IMR-90 (cell line): Measurements from ENCODE around the gene ECM1. TPM values are rescaled to one million over a fixed set of nuclear protein-coding genes. Genes with fewer than 3 reads are reported as not detected.

Experiments used
- ATAC-seq: fragments of 200-7000 bp; cut with Tn5 transposase; 2 replicates; pipeline ENCODE4 v1.9.1; 2020; ENCODE audit warnings: low read depth, mild to moderate bottlenecking, moderate library complexity
- BruUV-seq: library from RNA; stranded (reverse); fragments of 400-500 nt; replicated peaks from 2 replicates; lab custom pipeline; 2021; lab: Mats Ljungman, UMichigan
- CTCF ChIA-PET: fragments of 300-600 bp; formaldehyde crosslinking; extraction: SDS; loops from one replicate; lab custom pipeline; 2021; ENCODE audit warnings: antibody characterized with exemption; lab: Yijun Ruan, JAX
- POLR2A ChIA-PET: fragments of 300-600 bp; sonication (Branson Sonifier 250); formaldehyde crosslinking; loops from one replicate; lab custom pipeline; 2022; ENCODE audit warnings: antibody characterized with exemption; ENCODE audit not compliant: unreplicated experiment; lab: Charles Lee
- DNase-seq: peaks from one replicate; pipeline ENCODE4 v3.0.0; 2013
- H2AFZ ChIP-seq: replicated peaks from 2 replicates; pipeline ENCODE3; 2013; ENCODE audit warnings: low read length, mild to moderate bottlenecking; ENCODE audit not compliant: poor library complexity
- H2AK5ac ChIP-seq: 2 replicates; pipeline ENCODE4 v1.6.1; 2013; ENCODE audit warnings: low read depth, low read length, inconsistent platforms
- H2AK9ac ChIP-seq: replicated peaks from 2 replicates; pipeline ENCODE3; 2013; ENCODE audit warnings: mild to moderate bottlenecking, low read depth, low read length, moderate library complexity; ENCODE audit not compliant: poor library complexity
- H2BK120ac ChIP-seq: 2 replicates; pipeline ENCODE4 v1.6.1; 2013; ENCODE audit warnings: low read depth, low read length, inconsistent platforms
- H2BK15ac ChIP-seq: 3 replicates; pipeline ENCODE4 v1.6.1; 2013; ENCODE audit warnings: low read depth, low read length, inconsistent platforms
- H2BK20ac ChIP-seq: 2 replicates; pipeline ENCODE4 v1.6.1; 2013; ENCODE audit warnings: low read depth, mild to moderate bottlenecking, inconsistent platforms, low read length, moderate library complexity
- H2BK5ac ChIP-seq: 2 replicates; pipeline ENCODE4 v1.6.1; 2013; ENCODE audit warnings: mild to moderate bottlenecking, low read depth, low read length, inconsistent platforms; ENCODE audit not compliant: poor library complexity, severe bottlenecking
- H3K14ac ChIP-seq: replicated peaks from 2 replicates; pipeline ENCODE4 v1.6.1; 2013; ENCODE audit warnings: low read depth, low read length, inconsistent platforms
- H3K18ac ChIP-seq: 2 replicates; pipeline ENCODE4 v1.6.1; 2013; ENCODE audit warnings: low read depth, low read length, control low read depth
- H3K23ac ChIP-seq: 2 replicates; pipeline ENCODE4 v1.6.1; 2013; ENCODE audit warnings: low read depth, low read length, inconsistent platforms
- H3K27ac ChIP-seq: 2 replicates; pipeline ENCODE4 v1.5.1; 2013; ENCODE audit warnings: mild to moderate bottlenecking, control low read depth, low read length; ENCODE audit not compliant: insufficient read depth
- H3K27me3 ChIP-seq: 2 replicates; pipeline ENCODE4 v1.6.1; 2013; ENCODE audit warnings: low read length; ENCODE audit not compliant: control insufficient read depth, insufficient read depth
- H3K36me3 ChIP-seq: 2 replicates; pipeline ENCODE4 v1.6.1; 2013; ENCODE audit warnings: low read length, mixed read lengths; ENCODE audit not compliant: control insufficient read depth, insufficient read depth
- H3K4ac ChIP-seq: 2 replicates; pipeline ENCODE4 v1.6.1; 2013; ENCODE audit warnings: low read depth, low read length, inconsistent platforms
- H3K4me1 ChIP-seq: 2 replicates; pipeline ENCODE4 v1.6.1; 2013; ENCODE audit warnings: low read length, mixed read lengths; ENCODE audit not compliant: control insufficient read depth, insufficient read depth
- H3K4me2 ChIP-seq: 2 replicates; pipeline ENCODE4 v1.6.1; 2013; ENCODE audit warnings: low read depth, mild to moderate bottlenecking, control low read depth, low read length, moderate library complexity
- H3K4me3 ChIP-seq: 2 replicates; pipeline ENCODE4 v1.5.1; 2013; ENCODE audit warnings: low read depth, mild to moderate bottlenecking, control low read depth, low read length, moderate library complexity; ENCODE audit not compliant: insufficient read depth
- H3K56ac ChIP-seq: 2 replicates; pipeline ENCODE4 v1.6.1; 2013; ENCODE audit warnings: low read length, inconsistent platforms; ENCODE audit not compliant: insufficient read depth; ENCODE audit errors: extremely low read depth
- H3K79me1 ChIP-seq, 2 experiments: 2 replicates each; pipeline ENCODE4 v1.6.1; 2013; ENCODE audit warnings: low read length in 2 of 2, inconsistent platforms in 1 of 2, low read depth in 1 of 2
- H3K9ac ChIP-seq: 2 replicates; pipeline ENCODE4 v1.6.1; 2013; ENCODE audit warnings: low read depth, low read length, control low read depth
- H3K9me1 ChIP-seq: 2 replicates; pipeline ENCODE4 v1.6.1; 2013; ENCODE audit warnings: low read length, inconsistent platforms; ENCODE audit not compliant: insufficient read depth
- H3K9me3 ChIP-seq: 2 replicates; pipeline ENCODE4 v1.6.1; 2013; ENCODE audit warnings: low read length; ENCODE audit not compliant: control insufficient read depth, insufficient read depth
- H4K20me1 ChIP-seq: 2 replicates; pipeline ENCODE4 v1.6.1; 2013; ENCODE audit warnings: low read length, inconsistent platforms; ENCODE audit not compliant: insufficient read depth
- H4K5ac ChIP-seq: 2 replicates; pipeline ENCODE4 v1.6.1; 2013; ENCODE audit warnings: mild to moderate bottlenecking, low read depth, low read length, control low read depth
- H4K8ac ChIP-seq, 2 experiments: 2 replicates each; pipeline ENCODE4 v1.6.1; 2013; ENCODE audit warnings: low read depth in 2 of 2, low read length in 2 of 2, control low read depth in 1 of 2, inconsistent platforms in 1 of 2
- H4K91ac ChIP-seq: 2 replicates; pipeline ENCODE4 v1.6.1; 2013; ENCODE audit warnings: low read depth, low read length, inconsistent platforms; ENCODE audit not compliant: insufficient read depth
- CEBPB ChIP-seq: IDR thresholded peaks from 2 replicates; pipeline ENCODE4 v1.6.1; 2012; ENCODE audit warnings: low read depth, low read length, improper control_type of control experiment
- CHD1 ChIP-seq: IDR thresholded peaks from 2 replicates; pipeline ENCODE4 v1.6.1; 2012; ENCODE audit warnings: low read depth, low read length, improper control_type of control experiment
- CTCF ChIP-seq: conservative IDR thresholded peaks from 2 replicates; pipeline ENCODE4 v1.5.1; 2012; ENCODE audit warnings: mild to moderate bottlenecking, low read depth, low read length, improper control_type of control experiment
- ELK1 ChIP-seq: fragments of 150-350 bp; IDR thresholded peaks from 2 replicates; pipeline ENCODE4 v1.6.1; 2016; ENCODE audit warnings: low read depth, mild to moderate bottlenecking, low read length, moderate library complexity, borderline replicate concordance
- FOS ChIP-seq: fragments of 150-350 bp; IDR thresholded peaks from 2 replicates; pipeline ENCODE4 v1.6.1; 2016; ENCODE audit warnings: low read depth, low read length
- MAFK ChIP-seq: IDR thresholded peaks from 2 replicates; pipeline ENCODE4 v1.6.1; 2012; ENCODE audit warnings: low read depth, low read length, improper control_type of control experiment
- MAZ ChIP-seq: IDR thresholded peaks from 2 replicates; pipeline ENCODE4 v1.6.1; 2012; ENCODE audit warnings: low read depth, mild to moderate bottlenecking, low read length, improper control_type of control experiment, moderate library complexity, borderline replicate concordance
- MXI1 ChIP-seq: IDR thresholded peaks from 2 replicates; pipeline ENCODE4 v1.6.1; 2012; ENCODE audit warnings: low read depth, mild to moderate bottlenecking, low read length, moderate library complexity, borderline replicate concordance
- NFE2L2 ChIP-seq: fragments of 150-350 bp; IDR thresholded peaks from 2 replicates; pipeline ENCODE4 v1.6.1; 2016; ENCODE audit warnings: low read depth, mild to moderate bottlenecking, low read length
- POLR2A ChIP-seq: IDR thresholded peaks from 2 replicates; pipeline ENCODE4 v1.6.1; 2012; ENCODE audit warnings: mild to moderate bottlenecking, low read depth, low read length
- RAD21 ChIP-seq: IDR thresholded peaks from 2 replicates; pipeline ENCODE4 v1.6.1; 2012; ENCODE audit warnings: low read length, improper control_type of control experiment
- RCOR1 ChIP-seq: IDR thresholded peaks from 2 replicates; pipeline ENCODE4 v1.6.1; 2012; ENCODE audit warnings: mild to moderate bottlenecking, low read length, improper control_type of control experiment; ENCODE audit not compliant: insufficient replicate concordance
- RFX5 ChIP-seq: IDR thresholded peaks from 2 replicates; pipeline ENCODE4 v1.8.0; 2012; ENCODE audit warnings: low read depth, mild to moderate bottlenecking, low read length, moderate library complexity
- SMC3 ChIP-seq: fragments of 150-350 bp; IDR thresholded peaks from 2 replicates; pipeline ENCODE4 v1.6.1; 2016; ENCODE audit warnings: low read depth, mild to moderate bottlenecking, antibody characterized with exemption, low read length, moderate library complexity
- USF2 ChIP-seq: fragments of 150-350 bp; IDR thresholded peaks from 2 replicates; pipeline ENCODE4 v1.6.1; 2017; ENCODE audit warnings: mild to moderate bottlenecking, antibody characterized with exemption, low read length, low read depth
- WGBS, 2 experiments: methylation state at CpG; one replicate each; pipeline versions ENCODE4 v1.1.5 to v1.1.7; 2013; ENCODE audit warnings: missing lambda C conversion rate in 2 of 2; ENCODE audit not compliant: insufficient read length in 1 of 2; ENCODE audit errors: extremely low coverage in 2 of 2; 5-methylcytosine and 5-hydroxymethylcytosine counted together
- dilution Hi-C: fragments of 300-500 bp; cut with HindIII; formaldehyde crosslinking; loops from one replicate; pipeline ENCODE4 v1.14.3; 2018; ENCODE audit warnings: low sequenced_read_pairs; ENCODE audit not compliant: unreplicated experiment
- in situ Hi-C: fragments of 300-500 bp; cut with MboI; formaldehyde crosslinking; loops from 3 replicates; pipeline ENCODE4 v1.14.3; 2019; ENCODE audit warnings: low sequenced_read_pairs, inconsistent platforms, mixed read lengths
- intact Hi-C: fragments of 100-400 bp; cut with micrococcal nuclease; formaldehyde crosslinking; loops from 2 replicates; pipeline ENCODE4 v1.10.0; 2022
- polyA plus RNA-seq, 3 experiments: library from polyadenylated mRNA; depleted of rRNA; stranded (reverse); fragments of >200 nt; gene quantifications; 2 replicates each; pipeline ENCODE4 v1.2.3, GENCODE V29; 2012; ENCODE audit warnings: low replicate concordance in 1 of 3
- total RNA-seq: library from RNA; depleted of rRNA; stranded (reverse); fragments of >200 nt; gene quantifications from 2 replicates; pipeline ENCODE4 v1.2.3, GENCODE V29; 2012

ECM1 gene
- total and polyA plus RNA-seq, 2 of the 4 experiments (the other 2 are of a cell fraction): 20.1 to 230 TPM

- BruUV-seq: no TSS peak
- H4K91ac ChIP-seq: no peak overlapping the region; the same call in 1 of the 2 replicates
- POLR2A ChIA-PET: no interaction called here
- no peak overlapping the region; the same call in 1 of the 2 replicates for H3K4ac ChIP-seq
- dilution Hi-C loops (no loop called here), in situ Hi-C loops (no loop called here), intact Hi-C loops (no loop called here)
- H3K4me3 ChIP-seq: no peak overlapping the region
- no peak overlapping the region for H3K27ac ChIP-seq
- H2AK5ac ChIP-seq: no peak overlapping the region; the same call in 1 of the 2 replicates
- 79% methylated on average over 7 of the region's 17 CpGs; no CpG with 5 or more reads in 1 of the 2 experiments for WGBS, 2 experiments
- CTCF ChIA-PET: no interaction called here
- no peak for DNase-seq
- no peak overlapping the region for H3K4me2 ChIP-seq
- peak overlapping the region; percentile 31 for H2AK9ac ChIP-seq
- H2AFZ ChIP-seq: peak overlapping the region; percentile 16
- H3K9ac ChIP-seq: no peak overlapping the region
- H3K18ac ChIP-seq: no peak overlapping the region
- H3K9me3 ChIP-seq: no peaks in the 10 kb centered on the region
- no peak overlapping the region for H2BK5ac ChIP-seq
- peaks cover 26 to 71% of the 10 kb centered on the region in 2 experiments for H3K79me1 ChIP-seq
- H2BK20ac ChIP-seq: no peak overlapping the region; the same call in 1 of the 2 replicates
- H3K4me1 ChIP-seq: peaks cover 22% of the 10 kb centered on the region
- H3K14ac ChIP-seq: peak overlapping the region; percentile 16; the same call in 1 of the 2 replicates
- no peak overlapping the region for H4K5ac ChIP-seq
- H3K9me1 ChIP-seq: peaks cover 33% of the 10 kb centered on the region
- H2BK15ac ChIP-seq: no peak overlapping the region
- TF ChIP-seq MAFK (no peak), SMC3 (no peak), RCOR1 (no peak), MAZ (no peak), USF2 (no peak), CTCF (no peak), MXI1 (no peak), FOS (no peak), CHD1 (no peak), ELK1 (no peak), POLR2A (no peak), RAD21 (no peak), CEBPB (no peak), NFE2L2 (no peak), RFX5 (no peak)
- H4K8ac ChIP-seq: no peak overlapping the region
- H3K23ac ChIP-seq: no peak overlapping the region
- peaks cover 28% of the 10 kb centered on the region for H3K36me3 ChIP-seq
- H4K20me1 ChIP-seq: no peaks in the 10 kb centered on the region
- ATAC-seq: no peak
- H3K56ac ChIP-seq: no peak overlapping the region
- no peaks in the 10 kb centered on the region for H3K27me3 ChIP-seq
- H2BK120ac ChIP-seq: no peak overlapping the region
Observed at GRCh38 chr1:150511985-150512660, 4.2 kb downstream of the ECM1 start.
